ENCODE measurements around the gene MSI2.

Gene MSI2

DNA sequence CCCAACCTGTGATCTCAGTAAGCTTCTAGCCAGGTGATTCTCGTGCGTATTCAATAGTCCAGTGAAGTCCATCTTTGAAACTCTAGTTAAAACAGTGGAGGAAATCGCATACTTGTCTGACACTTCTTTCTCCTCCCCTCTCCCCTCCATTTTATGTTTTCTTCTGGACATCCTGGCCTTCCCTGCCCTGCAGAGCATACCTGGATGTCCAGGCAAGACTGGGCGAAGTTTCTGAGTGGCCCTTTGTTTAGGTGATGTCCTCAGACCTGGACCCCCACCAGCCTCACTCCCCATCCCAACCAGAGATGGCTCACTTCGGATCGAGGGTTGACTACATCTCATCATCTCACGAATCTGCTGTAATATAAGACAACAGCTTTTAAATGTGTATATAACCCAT, 423.0 kb downstream of the MSI2 start:
- ATAC-seq: no peak
- TF ChIP-seq ISL1 (CRISPR knock-in tag; IDR thresholded peaks at IDR 0.05) (no peak), ZNF70 (CRISPR knock-in tag; IDR thresholded peaks at IDR 0.05) (no peak), CREB5 (CRISPR knock-in tag; IDR thresholded peaks at IDR 0.05; ENCODE audit: low read depth) (no peak), BACH2 (CRISPR knock-in tag; IDR thresholded peaks at IDR 0.05; ENCODE audit: borderline replicate concordance) (no peak), ARNTL (CRISPR knock-in tag; IDR thresholded peaks at IDR 0.05; ENCODE audit: borderline replicate concordance, low read depth) (no peak), ESRRG (CRISPR knock-in tag; IDR thresholded peaks at IDR 0.05) (no peak), PATZ1 (CRISPR knock-in tag; IDR thresholded peaks at IDR 0.05; ENCODE audit: borderline replicate concordance) (no peak), ZFP3 (CRISPR knock-in tag; IDR thresholded peaks at IDR 0.05) (no peak), GLIS3 (CRISPR knock-in tag; IDR thresholded peaks at IDR 0.05) (no peak)
- TF ChIP-seq, protein P1, sequence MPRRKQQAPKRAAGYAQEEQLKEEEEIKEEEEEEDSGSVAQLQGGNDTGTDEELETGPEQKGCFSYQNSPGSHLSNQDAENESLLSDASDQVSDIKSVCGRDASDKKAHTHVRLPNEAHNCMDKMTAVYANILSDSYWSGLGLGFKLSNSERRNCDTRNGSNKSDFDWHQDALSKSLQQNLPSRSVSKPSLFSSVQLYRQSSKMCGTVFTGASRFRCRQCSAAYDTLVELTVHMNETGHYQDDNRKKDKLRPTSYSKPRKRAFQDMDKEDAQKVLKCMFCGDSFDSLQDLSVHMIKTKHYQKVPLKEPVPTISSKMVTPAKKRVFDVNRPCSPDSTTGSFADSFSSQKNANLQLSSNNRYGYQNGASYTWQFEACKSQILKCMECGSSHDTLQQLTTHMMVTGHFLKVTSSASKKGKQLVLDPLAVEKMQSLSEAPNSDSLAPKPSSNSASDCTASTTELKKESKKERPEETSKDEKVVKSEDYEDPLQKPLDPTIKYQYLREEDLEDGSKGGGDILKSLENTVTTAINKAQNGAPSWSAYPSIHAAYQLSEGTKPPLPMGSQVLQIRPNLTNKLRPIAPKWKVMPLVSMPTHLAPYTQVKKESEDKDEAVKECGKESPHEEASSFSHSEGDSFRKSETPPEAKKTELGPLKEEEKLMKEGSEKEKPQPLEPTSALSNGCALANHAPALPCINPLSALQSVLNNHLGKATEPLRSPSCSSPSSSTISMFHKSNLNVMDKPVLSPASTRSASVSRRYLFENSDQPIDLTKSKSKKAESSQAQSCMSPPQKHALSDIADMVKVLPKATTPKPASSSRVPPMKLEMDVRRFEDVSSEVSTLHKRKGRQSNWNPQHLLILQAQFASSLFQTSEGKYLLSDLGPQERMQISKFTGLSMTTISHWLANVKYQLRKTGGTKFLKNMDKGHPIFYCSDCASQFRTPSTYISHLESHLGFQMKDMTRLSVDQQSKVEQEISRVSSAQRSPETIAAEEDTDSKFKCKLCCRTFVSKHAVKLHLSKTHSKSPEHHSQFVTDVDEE (CRISPR knock-in tag; IDR thresholded peaks at IDR 0.05): no peak

DNA sequence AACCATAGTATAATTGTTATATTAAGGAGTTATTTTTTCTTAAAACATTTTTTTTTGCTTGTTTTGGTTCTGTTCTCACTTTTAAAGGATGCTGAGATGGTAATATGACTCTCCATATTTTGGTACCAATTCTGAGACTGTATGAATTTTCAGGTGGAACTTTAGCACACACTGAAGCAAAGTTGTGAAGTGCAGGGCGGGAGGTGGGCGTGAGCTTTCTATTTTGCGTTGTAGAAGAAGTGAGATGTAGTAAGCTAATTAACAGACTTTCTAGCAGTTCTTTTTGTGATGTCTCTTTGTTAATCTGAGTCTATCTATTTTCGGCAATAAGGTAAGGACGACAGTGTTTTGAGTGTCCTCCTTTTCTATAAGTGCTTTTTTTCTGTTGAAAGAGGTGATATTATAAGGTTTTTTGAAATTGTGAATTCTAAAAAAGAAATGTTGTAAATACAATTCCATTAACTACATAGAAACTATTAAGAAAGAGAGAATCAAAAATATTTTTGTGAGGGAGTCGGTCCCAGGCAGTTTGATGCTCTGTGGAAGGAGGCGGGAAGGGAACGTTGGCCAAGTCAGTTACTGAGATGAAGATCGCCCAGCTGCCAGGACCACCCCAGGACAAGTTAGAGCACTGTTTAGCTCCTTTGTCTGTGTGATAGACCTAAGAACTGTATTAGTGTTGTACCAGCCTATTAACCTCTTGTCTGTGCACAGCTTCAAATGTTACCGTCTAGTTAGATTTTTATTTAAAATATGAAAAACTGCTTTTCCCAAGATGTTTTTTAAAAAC, 423.8 kb downstream of the MSI2 start:
- TF ChIP-seq PATZ1 (CRISPR knock-in tag; IDR thresholded peaks at IDR 0.05; ENCODE audit: borderline replicate concordance) (no peak), ZNF8 (CRISPR knock-in tag; IDR thresholded peaks at IDR 0.05) (no peak), GLIS3 (CRISPR knock-in tag; IDR thresholded peaks at IDR 0.05) (no peak), OSR1 (CRISPR knock-in tag; IDR thresholded peaks at IDR 0.05) (no peak), CREB5 (CRISPR knock-in tag; IDR thresholded peaks at IDR 0.05; ENCODE audit: low read depth) (no peak), CSDC2 (CRISPR knock-in tag; IDR thresholded peaks at IDR 0.05) (no peak), PPARA (CRISPR knock-in tag; IDR thresholded peaks at IDR 0.05; ENCODE audit: borderline replicate concordance) (no peak), ZNF70 (CRISPR knock-in tag; IDR thresholded peaks at IDR 0.05) (no peak), ZNF565 (CRISPR knock-in tag; conservative IDR thresholded peaks at IDR 0.05; ENCODE audit: low read depth) (no peak), TOX (CRISPR knock-in tag; IDR thresholded peaks at IDR 0.05; ENCODE audit: borderline replicate concordance) (no peak), ESRRG (CRISPR knock-in tag; IDR thresholded peaks at IDR 0.05) (no peak), SNAI2 (CRISPR knock-in tag; IDR thresholded peaks at IDR 0.05) (no peak), TCF4 (CRISPR knock-in tag; IDR thresholded peaks at IDR 0.05; ENCODE audit: borderline replicate concordance) (no peak), BACH2 (CRISPR knock-in tag; IDR thresholded peaks at IDR 0.05; ENCODE audit: borderline replicate concordance) (no peak), ZFP30 (CRISPR knock-in tag; IDR thresholded peaks at IDR 0.05) (no peak)
- TF ChIP-seq, protein P1 (CRISPR knock-in tag; IDR thresholded peaks at IDR 0.05): no peak
- TF ChIP-seq, protein P2, sequence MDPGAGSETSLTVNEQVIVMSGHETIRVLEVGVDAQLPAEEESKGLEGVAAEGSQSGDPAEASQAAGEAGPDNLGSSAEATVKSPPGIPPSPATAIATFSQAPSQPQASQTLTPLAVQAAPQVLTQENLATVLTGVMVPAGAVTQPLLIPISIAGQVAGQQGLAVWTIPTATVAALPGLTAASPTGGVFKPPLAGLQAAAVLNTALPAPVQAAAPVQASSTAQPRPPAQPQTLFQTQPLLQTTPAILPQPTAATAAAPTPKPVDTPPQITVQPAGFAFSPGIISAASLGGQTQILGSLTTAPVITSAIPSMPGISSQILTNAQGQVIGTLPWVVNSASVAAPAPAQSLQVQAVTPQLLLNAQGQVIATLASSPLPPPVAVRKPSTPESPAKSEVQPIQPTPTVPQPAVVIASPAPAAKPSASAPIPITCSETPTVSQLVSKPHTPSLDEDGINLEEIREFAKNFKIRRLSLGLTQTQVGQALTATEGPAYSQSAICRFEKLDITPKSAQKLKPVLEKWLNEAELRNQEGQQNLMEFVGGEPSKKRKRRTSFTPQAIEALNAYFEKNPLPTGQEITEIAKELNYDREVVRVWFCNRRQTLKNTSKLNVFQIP (CRISPR knock-in tag; IDR thresholded peaks at IDR 0.05; ENCODE audit: borderline replicate concordance, low read depth): no peak
- no peak for ATAC-seq
